PC-3 (cell line): Measurements from ENCODE around the gene PRTN3.

ENCODE experiments used
- EZH2 ChIP-seq: fragments of 300-600 bp; sonication (generic); IDR thresholded peaks from one replicate; pipeline ENCODE4 v1.6.1; 2017; ENCODE audit warnings: antibody characterized with exemption, mild to moderate bottlenecking, low read length; ENCODE audit not compliant: unreplicated experiment
- EZH2phosphoT487 ChIP-seq: fragments of 300-600 bp; sonication (generic); IDR thresholded peaks from 2 replicates; pipeline ENCODE4 v1.6.1; 2018; ENCODE audit warnings: mild to moderate bottlenecking, antibody characterized with exemption, low read length, borderline replicate concordance
- TF ChIP-seq, protein P1 (sequence below): fragments of 300-600 bp; sonication (generic); conservative IDR thresholded peaks from 2 replicates; pipeline ENCODE4 v1.5.1; 2017; ENCODE audit warnings: antibody characterized with exemption, low read depth, mild to moderate bottlenecking, low read length

- TF ChIP-seq, protein P1, sequence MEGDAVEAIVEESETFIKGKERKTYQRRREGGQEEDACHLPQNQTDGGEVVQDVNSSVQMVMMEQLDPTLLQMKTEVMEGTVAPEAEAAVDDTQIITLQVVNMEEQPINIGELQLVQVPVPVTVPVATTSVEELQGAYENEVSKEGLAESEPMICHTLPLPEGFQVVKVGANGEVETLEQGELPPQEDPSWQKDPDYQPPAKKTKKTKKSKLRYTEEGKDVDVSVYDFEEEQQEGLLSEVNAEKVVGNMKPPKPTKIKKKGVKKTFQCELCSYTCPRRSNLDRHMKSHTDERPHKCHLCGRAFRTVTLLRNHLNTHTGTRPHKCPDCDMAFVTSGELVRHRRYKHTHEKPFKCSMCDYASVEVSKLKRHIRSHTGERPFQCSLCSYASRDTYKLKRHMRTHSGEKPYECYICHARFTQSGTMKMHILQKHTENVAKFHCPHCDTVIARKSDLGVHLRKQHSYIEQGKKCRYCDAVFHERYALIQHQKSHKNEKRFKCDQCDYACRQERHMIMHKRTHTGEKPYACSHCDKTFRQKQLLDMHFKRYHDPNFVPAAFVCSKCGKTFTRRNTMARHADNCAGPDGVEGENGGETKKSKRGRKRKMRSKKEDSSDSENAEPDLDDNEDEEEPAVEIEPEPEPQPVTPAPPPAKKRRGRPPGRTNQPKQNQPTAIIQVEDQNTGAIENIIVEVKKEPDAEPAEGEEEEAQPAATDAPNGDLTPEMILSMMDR, result no peak
- TF ChIP-seq EZH2phosphoT487 (no peak), EZH2 (no peak)
Measured at GRCh38 chr19:844546-844971, 3.8 kb downstream of the PRTN3 start.
